Parathyroid adenoma (tissue), 2 donors: ENCODE measurements around the gene PGA4.
"Not testable (repeated sequence)": the region's sequence is repeated elsewhere in the genome, so short reads cannot be mapped to it uniquely, and the experiment has no call there.

Experiments
- H2AFZ ChIP-seq: fragments of 300-600 bp; sonication (generic); one replicate; pipeline ENCODE4 v1.7.0; 2017; ENCODE audit warnings: antibody characterized with exemption, mild to moderate bottlenecking
- H3K27ac ChIP-seq: fragments of 300-600 bp; sonication (generic); one replicate; pipeline ENCODE4 v1.7.0; 2017
- H3K27me3 ChIP-seq: fragments of 300-600 bp; sonication (generic); one replicate; pipeline ENCODE4 v1.7.0; 2017; ENCODE audit warnings: low read length; ENCODE audit not compliant: control insufficient read depth, insufficient read depth
- H3K36me3 ChIP-seq: fragments of 300-600 bp; sonication (generic); one replicate; pipeline ENCODE4 v1.7.0; 2017; ENCODE audit warnings: low read length; ENCODE audit not compliant: control insufficient read depth, insufficient read depth
- H3K4me1 ChIP-seq: fragments of 300-600 bp; sonication (generic); one replicate; pipeline ENCODE4 v1.7.0; 2017; ENCODE audit warnings: control low read depth
- H3K4me2 ChIP-seq: fragments of 300-600 bp; sonication (generic); one replicate; pipeline ENCODE4 v1.7.0; 2017; ENCODE audit warnings: low read length
- H3K4me3 ChIP-seq: fragments of 300-600 bp; sonication (generic); one replicate; pipeline ENCODE4 v1.7.0; 2017; ENCODE audit warnings: low read depth, low read length
- H3K79me2 ChIP-seq: fragments of 300-600 bp; sonication (generic); one replicate; pipeline ENCODE4 v1.7.0; 2017; ENCODE audit warnings: control low read depth
- H3K9ac ChIP-seq: fragments of 300-600 bp; sonication (generic); one replicate; pipeline ENCODE4 v1.7.0; 2017; ENCODE audit warnings: mild to moderate bottlenecking
- H3K9me3 ChIP-seq: fragments of 300-600 bp; sonication (generic); one replicate; pipeline ENCODE4 v1.7.0; 2017; ENCODE audit warnings: low read length; ENCODE audit not compliant: control insufficient read depth
- donor health status: primary hyperparathyroidism.

PGA4 gene

GRCh38 chr11:61226457-61227137, 4.5 kb downstream of the PGA4 start:
- not testable (repeated sequence) for H3K4me1 ChIP-seq, H2AFZ ChIP-seq, H3K27ac ChIP-seq, H3K4me2 ChIP-seq, H3K79me2 ChIP-seq, H3K9ac ChIP-seq, H3K27me3 ChIP-seq, H3K4me3 ChIP-seq, H3K36me3 ChIP-seq, H3K9me3 ChIP-seq

GRCh38 chr11:61229458-61229857, 7.3 kb downstream of the PGA4 start:
- not testable (repeated sequence) for H3K9ac ChIP-seq, H3K9me3 ChIP-seq, H3K4me3 ChIP-seq, H3K36me3 ChIP-seq, H2AFZ ChIP-seq, H3K27me3 ChIP-seq, H3K4me2 ChIP-seq, H3K4me1 ChIP-seq, H3K27ac ChIP-seq, H3K79me2 ChIP-seq

- not testable (repeated sequence) for H3K27me3 ChIP-seq, H3K79me2 ChIP-seq, H2AFZ ChIP-seq, H3K4me3 ChIP-seq, H3K4me1 ChIP-seq, H3K9me3 ChIP-seq, H3K9ac ChIP-seq, H3K4me2 ChIP-seq, H3K36me3 ChIP-seq, H3K27ac ChIP-seq
Measured at GRCh38 chr11:61231033-61231432, 8.9 kb downstream of the PGA4 start.

GRCh38 chr11:61231585-61231984, 9.4 kb downstream of the PGA4 start:
- H3K9ac ChIP-seq, H3K27ac ChIP-seq, H2AFZ ChIP-seq, H3K79me2 ChIP-seq, H3K4me2 ChIP-seq, H3K36me3 ChIP-seq, H3K4me3 ChIP-seq, H3K4me1 ChIP-seq, H3K9me3 ChIP-seq, H3K27me3 ChIP-seq: not testable (repeated sequence)

- not testable (repeated sequence) for H3K9me3 ChIP-seq, H3K27me3 ChIP-seq, H3K36me3 ChIP-seq, H3K9ac ChIP-seq, H3K4me2 ChIP-seq, H2AFZ ChIP-seq, H3K27ac ChIP-seq, H3K79me2 ChIP-seq, H3K4me1 ChIP-seq, H3K4me3 ChIP-seq
Measured at GRCh38 chr11:61232548-61233145, 10.5 kb downstream of the PGA4 start.

- H2AFZ ChIP-seq, H3K79me2 ChIP-seq, H3K9me3 ChIP-seq, H3K4me2 ChIP-seq, H3K4me1 ChIP-seq, H3K27me3 ChIP-seq, H3K27ac ChIP-seq, H3K4me3 ChIP-seq, H3K9ac ChIP-seq, H3K36me3 ChIP-seq: not testable (repeated sequence)
Measured at GRCh38 chr11:61237130-61237529, 15.0 kb downstream of the PGA4 start.

- not testable (repeated sequence) for H3K4me1 ChIP-seq, H3K36me3 ChIP-seq, H3K27me3 ChIP-seq, H3K4me3 ChIP-seq, H3K27ac ChIP-seq, H3K9me3 ChIP-seq, H3K9ac ChIP-seq, H2AFZ ChIP-seq, H3K79me2 ChIP-seq, H3K4me2 ChIP-seq
Measured at GRCh38 chr11:61240288-61240687, 18.1 kb downstream of the PGA4 start.

- not testable (repeated sequence) for H3K27ac ChIP-seq, H2AFZ ChIP-seq, H3K4me2 ChIP-seq
Measured at GRCh38 chr11:61240875-61241274, 18.7 kb downstream of the PGA4 start, which contains the start of gene PGA5. Gene PGA5, plus strand, starts transcription at chr11:61241175. Its CDS starts 52 bp downstream, at chr11:61241227.

GRCh38 chr11:61241526-61241925, 19.4 kb downstream of the PGA4 start:
- H2AFZ ChIP-seq, H3K4me1 ChIP-seq, H3K27me3 ChIP-seq, H3K4me3 ChIP-seq, H3K4me2 ChIP-seq, H3K9me3 ChIP-seq, H3K27ac ChIP-seq, H3K9ac ChIP-seq, H3K79me2 ChIP-seq, H3K36me3 ChIP-seq: not testable (repeated sequence)

More at GRCh38 chr11:61240875-61241274, 18.7 kb downstream of the PGA4 start, which contains the start of gene PGA5:
- not testable (repeated sequence) for H3K4me3 ChIP-seq, H3K4me1 ChIP-seq, H3K79me2 ChIP-seq, H3K9ac ChIP-seq, H3K9me3 ChIP-seq, H3K36me3 ChIP-seq, H3K27me3 ChIP-seq

GRCh38 chr11:61245284-61245964, 23.3 kb downstream of the PGA4 start:
- H3K4me2 ChIP-seq, H3K9me3 ChIP-seq, H3K4me3 ChIP-seq: not testable (repeated sequence)

GRCh38 chr11:61248071-61248470, 25.9 kb downstream of the PGA4 start:
- not testable (repeated sequence) for H3K9ac ChIP-seq, H3K9me3 ChIP-seq, H3K4me3 ChIP-seq, H3K4me2 ChIP-seq, H3K27me3 ChIP-seq, H2AFZ ChIP-seq, H3K79me2 ChIP-seq, H3K27ac ChIP-seq, H3K36me3 ChIP-seq, H3K4me1 ChIP-seq

More at GRCh38 chr11:61245284-61245964, 23.3 kb downstream of the PGA4 start:
- H3K27ac ChIP-seq, H3K79me2 ChIP-seq, H3K36me3 ChIP-seq, H3K9ac ChIP-seq, H2AFZ ChIP-seq, H3K27me3 ChIP-seq, H3K4me1 ChIP-seq: not testable (repeated sequence)
